ENCODE measurements around the gene ITGB2.
A peak's percentile ranks its signal among the peaks of the same experiment; 100 is the strongest.

ITGB2 gene

GRCh38 chr21:44920694-44921604, at the start of gene ITGB2:
Gene ITGB2 (minus strand): TSS chr21:44920899. CDS start chr21:44910782, 10,117 bp downstream.
- peak; percentile 78 for DNase-seq (ENCODE audit: low spot score)

GRCh38 chr21:44969931-44970755, 49.4 kb upstream of the ITGB2 start:
- DNase-seq (ENCODE audit: low spot score) = no peak
- TF ChIP-seq, protein P1, sequence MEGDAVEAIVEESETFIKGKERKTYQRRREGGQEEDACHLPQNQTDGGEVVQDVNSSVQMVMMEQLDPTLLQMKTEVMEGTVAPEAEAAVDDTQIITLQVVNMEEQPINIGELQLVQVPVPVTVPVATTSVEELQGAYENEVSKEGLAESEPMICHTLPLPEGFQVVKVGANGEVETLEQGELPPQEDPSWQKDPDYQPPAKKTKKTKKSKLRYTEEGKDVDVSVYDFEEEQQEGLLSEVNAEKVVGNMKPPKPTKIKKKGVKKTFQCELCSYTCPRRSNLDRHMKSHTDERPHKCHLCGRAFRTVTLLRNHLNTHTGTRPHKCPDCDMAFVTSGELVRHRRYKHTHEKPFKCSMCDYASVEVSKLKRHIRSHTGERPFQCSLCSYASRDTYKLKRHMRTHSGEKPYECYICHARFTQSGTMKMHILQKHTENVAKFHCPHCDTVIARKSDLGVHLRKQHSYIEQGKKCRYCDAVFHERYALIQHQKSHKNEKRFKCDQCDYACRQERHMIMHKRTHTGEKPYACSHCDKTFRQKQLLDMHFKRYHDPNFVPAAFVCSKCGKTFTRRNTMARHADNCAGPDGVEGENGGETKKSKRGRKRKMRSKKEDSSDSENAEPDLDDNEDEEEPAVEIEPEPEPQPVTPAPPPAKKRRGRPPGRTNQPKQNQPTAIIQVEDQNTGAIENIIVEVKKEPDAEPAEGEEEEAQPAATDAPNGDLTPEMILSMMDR (IDR thresholded peaks at IDR 0.05; ENCODE audit: extremely low read depth, missing control alignments) = no peak

More at GRCh38 chr21:44920694-44921604, at the start of gene ITGB2:
- TF ChIP-seq, protein P1 (IDR thresholded peaks at IDR 0.05; ENCODE audit: extremely low read depth, missing control alignments) = no peak

GRCh38 chr21:44969066-44969670, 48.5 kb upstream of the ITGB2 start:
- no peak for DNase-seq (ENCODE audit: low spot score)
- TF ChIP-seq, protein P1 (IDR thresholded peaks at IDR 0.05; ENCODE audit: extremely low read depth, missing control alignments) = no peak

DNA sequence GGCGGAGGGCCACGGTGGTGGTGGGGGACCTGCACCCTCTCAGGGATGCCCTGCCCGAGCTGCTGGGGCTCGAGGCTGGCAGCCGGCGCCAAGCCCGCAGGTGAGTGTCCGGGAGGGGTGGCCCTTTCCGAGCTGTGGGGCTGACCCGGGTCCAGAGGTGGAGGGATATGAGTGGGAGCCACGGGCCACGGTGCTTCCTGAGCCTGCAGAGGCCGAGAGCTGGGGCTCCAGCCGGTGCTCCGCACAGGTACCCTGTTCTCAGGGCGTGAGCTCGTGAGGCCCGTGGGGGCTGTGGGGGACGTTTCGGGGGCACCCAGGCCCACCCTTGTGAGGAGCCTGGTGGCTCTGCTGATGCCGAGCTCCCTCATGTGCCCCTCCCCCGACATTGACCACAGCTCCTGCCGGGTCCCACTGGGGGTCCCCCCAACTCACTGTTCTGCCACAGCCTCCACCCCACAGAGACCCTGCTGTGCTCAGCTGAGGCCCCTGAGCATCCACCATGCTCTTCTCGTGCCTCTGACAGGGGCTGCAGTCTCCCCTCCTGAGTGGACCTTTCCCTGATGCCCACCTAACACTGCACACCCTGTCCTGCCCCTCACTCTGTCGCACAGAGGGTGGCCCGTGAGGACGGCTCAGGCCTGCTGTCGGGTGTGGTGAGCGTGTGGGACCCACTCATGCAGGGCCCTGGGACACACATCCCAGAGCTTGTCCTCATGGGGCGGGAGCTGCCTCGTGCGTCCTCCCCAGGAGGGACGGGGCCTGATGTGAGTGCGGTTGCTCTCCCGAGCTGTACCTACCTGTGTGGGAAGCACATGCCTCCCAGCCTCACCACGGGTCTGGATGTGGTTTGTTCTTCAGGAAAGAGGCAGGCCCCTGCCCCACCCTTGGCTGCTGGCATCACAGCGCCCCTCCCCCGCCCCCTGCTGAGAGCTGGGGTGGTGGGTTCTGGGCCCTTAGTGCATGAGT, 46.7 kb upstream of the ITGB2 start:
- TF ChIP-seq, protein P1 (IDR thresholded peaks at IDR 0.05; ENCODE audit: extremely low read depth, missing control alignments) = no peak
- no peak for DNase-seq (ENCODE audit: low spot score)

GRCh38 chr21:44966135-44967081, 45.7 kb upstream of the ITGB2 start:
- DNase-seq (ENCODE audit: low spot score) = no peak

More at GRCh38 chr21:44966135-44967081, 45.7 kb upstream of the ITGB2 start:
- TF ChIP-seq, protein P1 (IDR thresholded peaks at IDR 0.05; ENCODE audit: extremely low read depth, missing control alignments) = no peak

Measured in GM20000 (cell line).